GM12891 (cell line): Measurements from ENCODE around the gene NAPB.

ENCODE experiments used
- POLR2A ChIP-seq: IDR thresholded peaks from 2 replicates; pipeline ENCODE4 v1.6.1; 2011; ENCODE audit warnings: low read depth, low read length, control low read depth
- POLR2AphosphoS5 ChIP-seq: IDR thresholded peaks from 2 replicates; pipeline ENCODE4 v1.6.1; 2011; ENCODE audit warnings: low read depth, low read length, control low read depth
- POU2F2 ChIP-seq: IDR thresholded peaks from 2 replicates; pipeline ENCODE4 v1.6.1; 2011; ENCODE audit warnings: low read depth, mild to moderate bottlenecking, control low read depth, low read length, moderate library complexity
- TAF1 ChIP-seq: IDR thresholded peaks from 2 replicates; pipeline ENCODE4 v1.6.1; 2011; ENCODE audit warnings: low read depth, low read length, control low read depth

- no peak for TF ChIP-seq POLR2A
- no peak for TF ChIP-seq POLR2AphosphoS5
- TF ChIP-seq POU2F2: no peak
- no peak for TF ChIP-seq TAF1
These were observed 77.0 kb downstream of the NAPB start for GRCh38 chr20:23344336-23344735.
